Measurements from ENCODE around the gene RAPGEF2. TPM values are rescaled to one million over a fixed set of nuclear protein-coding genes. Genes with fewer than 3 reads are reported as not detected.

RAPGEF2 gene
- total and polyA plus RNA-seq, 8 donors = 4.3 to 27.5 (median 13.9) TPM

DNA sequence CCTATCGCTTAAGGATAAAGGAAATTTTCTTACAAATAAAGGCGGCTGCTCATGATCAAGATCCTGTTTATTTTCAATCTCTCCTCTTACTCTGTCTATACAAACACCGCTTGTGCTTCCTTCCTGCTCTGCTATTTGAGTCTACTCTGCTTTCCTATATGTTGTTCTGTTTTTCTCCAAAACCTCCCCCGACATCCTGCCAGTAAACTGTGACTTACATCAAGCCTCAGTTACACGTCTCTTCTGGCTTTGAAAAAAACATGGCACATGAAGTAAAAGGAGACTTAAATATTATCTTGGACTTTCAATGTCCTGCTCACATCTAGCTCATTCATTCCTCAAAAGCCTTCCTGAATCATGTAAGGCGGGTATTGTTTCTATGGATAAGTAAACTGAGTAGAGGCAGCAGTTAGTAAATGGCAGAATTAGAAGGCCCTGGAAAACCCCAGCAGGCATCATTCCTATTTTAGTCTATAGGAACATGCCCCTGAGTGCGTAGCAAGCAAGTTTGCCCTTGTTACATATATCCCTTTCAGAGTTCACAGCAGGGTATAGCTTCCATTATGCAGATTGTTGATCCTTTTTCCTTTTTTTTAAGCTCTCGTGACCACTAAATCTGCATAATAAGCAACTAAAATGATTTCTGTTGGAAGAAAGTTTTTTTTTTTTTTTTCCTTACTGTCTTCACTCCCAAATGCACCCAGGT lies 280.1 kb downstream of the RAPGEF2 start:
- WGBS, 2 donors = 82 to 87% methylated on average over 8 of the region's 8 CpGs
- Histone ChIP-seq H3K4me3 (no peak overlapping the region), H3K36me3 (no peaks in the 10 kb centered on the region), H3K4me1 (no peaks in the 10 kb centered on the region), H3K9me3 (no peaks in the 10 kb centered on the region), H3K27ac (no peak overlapping the region), H3K27me3 (no peaks in the 10 kb centered on the region)
- ATAC-seq = no peak
- TF ChIP-seq, protein P1, sequence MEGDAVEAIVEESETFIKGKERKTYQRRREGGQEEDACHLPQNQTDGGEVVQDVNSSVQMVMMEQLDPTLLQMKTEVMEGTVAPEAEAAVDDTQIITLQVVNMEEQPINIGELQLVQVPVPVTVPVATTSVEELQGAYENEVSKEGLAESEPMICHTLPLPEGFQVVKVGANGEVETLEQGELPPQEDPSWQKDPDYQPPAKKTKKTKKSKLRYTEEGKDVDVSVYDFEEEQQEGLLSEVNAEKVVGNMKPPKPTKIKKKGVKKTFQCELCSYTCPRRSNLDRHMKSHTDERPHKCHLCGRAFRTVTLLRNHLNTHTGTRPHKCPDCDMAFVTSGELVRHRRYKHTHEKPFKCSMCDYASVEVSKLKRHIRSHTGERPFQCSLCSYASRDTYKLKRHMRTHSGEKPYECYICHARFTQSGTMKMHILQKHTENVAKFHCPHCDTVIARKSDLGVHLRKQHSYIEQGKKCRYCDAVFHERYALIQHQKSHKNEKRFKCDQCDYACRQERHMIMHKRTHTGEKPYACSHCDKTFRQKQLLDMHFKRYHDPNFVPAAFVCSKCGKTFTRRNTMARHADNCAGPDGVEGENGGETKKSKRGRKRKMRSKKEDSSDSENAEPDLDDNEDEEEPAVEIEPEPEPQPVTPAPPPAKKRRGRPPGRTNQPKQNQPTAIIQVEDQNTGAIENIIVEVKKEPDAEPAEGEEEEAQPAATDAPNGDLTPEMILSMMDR (IDR thresholded peaks at IDR 0.05) = no peak
- no peak for DNase-seq
- no peak for FAIRE-seq
- intact Hi-C loops (cut with DNase I) = no loop called here

DNA sequence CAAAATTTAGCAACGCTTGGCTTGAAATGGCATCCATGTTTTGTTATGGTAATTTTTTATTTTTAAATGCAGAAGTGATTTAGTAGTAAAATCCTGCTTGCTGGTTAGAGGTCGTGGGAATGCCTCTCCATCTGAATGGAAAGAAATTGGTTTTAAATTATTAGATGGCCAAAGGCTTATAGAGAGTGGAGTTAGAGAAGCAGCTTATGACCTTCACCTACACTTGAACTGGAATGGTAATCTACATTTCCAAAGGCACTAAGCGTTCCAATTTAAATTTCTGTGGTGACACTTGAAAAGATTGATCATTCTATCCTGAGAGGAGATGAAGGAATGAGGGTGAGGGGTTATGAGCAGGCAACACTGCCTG lies 280.7 kb downstream of the RAPGEF2 start:
- Histone ChIP-seq H3K4me1 (no peaks in the 10 kb centered on the region), H3K4me3 (no peak overlapping the region), H3K27ac (no peak overlapping the region), H3K27me3 (no peaks in the 10 kb centered on the region), H3K36me3 (no peaks in the 10 kb centered on the region), H3K9me3 (no peaks in the 10 kb centered on the region)
- 59 to 60% methylated on average over 3 of the region's 3 CpGs for WGBS, 2 donors
- intact Hi-C loops (cut with DNase I) = no loop called here
- FAIRE-seq (no peak), ATAC-seq (no peak), DNase-seq (no peak)
- TF ChIP-seq, protein P1 (IDR thresholded peaks at IDR 0.05) = no peak

DNA sequence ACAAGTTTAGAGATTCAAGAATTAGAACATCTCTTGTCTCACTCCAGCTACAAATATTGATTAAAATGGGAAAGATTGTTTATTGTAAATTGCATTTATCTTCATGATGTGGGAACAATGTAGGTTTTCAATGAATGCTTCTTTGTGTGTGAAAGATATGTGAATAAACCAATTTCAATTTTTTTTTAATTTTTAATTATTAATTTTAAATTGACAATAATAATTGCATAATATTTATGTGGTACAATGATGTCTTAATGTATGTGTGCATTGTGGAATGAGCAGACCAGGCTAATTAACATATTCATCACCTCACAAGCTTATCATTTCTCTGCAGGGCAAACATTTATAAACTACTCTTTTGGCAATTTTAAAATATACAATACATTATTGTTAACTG lies 281.1 kb downstream of the RAPGEF2 start:
- Histone ChIP-seq H3K27me3 (no peaks in the 10 kb centered on the region), H3K4me3 (no peak overlapping the region), H3K4me1 (no peaks in the 10 kb centered on the region), H3K36me3 (no peaks in the 10 kb centered on the region), H3K9me3 (no peaks in the 10 kb centered on the region), H3K27ac (no peak overlapping the region)
- TF ChIP-seq, protein P1 (IDR thresholded peaks at IDR 0.05) = no peak
- no peak for ATAC-seq
- intact Hi-C loops (cut with DNase I) = no loop called here
- no peak for DNase-seq
- no peak for FAIRE-seq

DNA sequence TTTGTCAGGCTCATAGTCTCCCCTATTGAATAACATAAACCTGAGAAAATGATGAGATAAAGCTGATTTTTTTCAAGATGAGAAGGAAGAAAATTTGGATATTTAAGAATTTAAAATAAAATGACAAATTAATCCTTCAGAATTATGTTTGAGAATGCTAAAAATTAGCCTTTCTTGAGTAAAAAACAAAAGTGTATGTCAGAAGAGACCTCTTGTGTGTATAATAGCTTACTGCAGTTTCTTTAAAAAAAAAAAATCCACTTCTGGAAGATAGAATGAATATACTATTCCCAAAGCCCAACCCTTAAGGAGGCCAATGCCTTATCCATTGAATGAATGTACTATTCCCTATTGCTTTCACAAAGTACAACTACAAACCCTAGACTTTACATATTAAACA lies 281.8 kb downstream of the RAPGEF2 start:
- no peak overlapping the region for H3K4me3 ChIP-seq
- no peaks in the 10 kb centered on the region for H3K36me3 ChIP-seq
- intact Hi-C loops (cut with DNase I) = no loop called here
- no peaks in the 10 kb centered on the region for H3K27me3 ChIP-seq
- no peaks in the 10 kb centered on the region for H3K9me3 ChIP-seq
- FAIRE-seq (no peak), DNase-seq (no peak), ATAC-seq (no peak)
- TF ChIP-seq, protein P1 (IDR thresholded peaks at IDR 0.05) = no peak
- no peak overlapping the region for H3K27ac ChIP-seq
- no peaks in the 10 kb centered on the region for H3K4me1 ChIP-seq

DNA sequence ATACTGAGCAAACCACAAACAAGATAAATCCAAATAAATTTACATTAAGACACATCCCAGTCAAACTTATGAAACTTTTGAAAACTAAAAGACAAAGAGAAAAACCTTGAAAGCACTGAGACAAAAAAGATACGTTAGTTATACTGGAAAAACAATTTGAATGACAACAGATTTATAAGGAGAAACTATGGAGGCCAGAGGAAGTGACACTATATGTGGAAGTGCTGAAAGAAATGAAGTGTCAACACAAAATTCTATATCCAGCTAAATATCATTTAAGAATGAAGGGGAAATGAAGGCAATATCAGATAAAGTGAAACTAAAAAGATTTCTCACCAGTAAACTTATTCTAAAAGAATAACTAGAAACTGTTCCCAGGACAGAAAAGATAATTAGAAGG lies 283.7 kb downstream of the RAPGEF2 start:
- WGBS, 2 donors = 80 to 84% methylated on average over 1 of the region's 1 CpG
- Histone ChIP-seq H3K27ac (no peak overlapping the region), H3K36me3 (no peaks in the 10 kb centered on the region), H3K27me3 (no peaks in the 10 kb centered on the region), H3K9me3 (no peaks in the 10 kb centered on the region), H3K4me3 (no peak overlapping the region), H3K4me1 (no peaks in the 10 kb centered on the region)
- ATAC-seq = no peak
- DNase-seq = no peak
- no peak for FAIRE-seq
- TF ChIP-seq, protein P1 (IDR thresholded peaks at IDR 0.05) = no peak
- intact Hi-C loops (cut with DNase I) = no loop called here
